K562 (cell line): ENCODE data around the gene PRSS35. TPM values are rescaled to one million over a fixed set of nuclear protein-coding genes. Genes with fewer than 3 reads are reported as not detected.

Source experiments
- ATAC-seq: fragments of 200-7000 bp; cut with Tn5 transposase; 3 replicates; pipeline ENCODE4 v1.9.1; 2020; ENCODE audit warnings: moderate library complexity
- BruUV-seq: library from RNA; stranded (reverse); fragments of 400-500 nt; replicated peaks from 2 replicates; lab custom pipeline; 2021; lab: Mats Ljungman, UMichigan
- CTCF ChIA-PET: fragments of 300-600 bp; formaldehyde crosslinking; extraction: SDS; loops from one replicate; lab custom pipeline; 2021; ENCODE audit warnings: low intra/inter-chr PET ratio; lab: Yijun Ruan, JAX
- POLR2A ChIA-PET: fragments of 300-600, 350-650 bp; sonication (Branson Sonifier 250); formaldehyde crosslinking; extraction: SDS; loops from one replicate; lab custom pipeline; 2021; ENCODE audit warnings: antibody characterized with exemption, inconsistent platforms; lab: Yijun Ruan, JAX
- DNase-seq, 4 experiments: peaks; one replicate each; pipeline versions ENCODE4 v3.0.0 to v3.0.0-alpha.2; 2011 to 2018; ENCODE audit warnings: low spot score in 3 of 4, mixed read lengths in 3 of 4; ENCODE audit errors: extremely low read depth in 1 of 4
- FAIRE-seq: peaks from 2 replicates; lab custom pipeline; 2011; peaks lifted over from hg19 to GRCh38; lab: Jason Lieb, UNC
- H2AFZ ChIP-seq: 2 replicates; pipeline ENCODE4 v1.6.0; 2011; ENCODE audit warnings: low read depth, low read length, control low read depth, inconsistent platforms
- H3K27ac ChIP-seq: fragments of 200-600 bp; 3 replicates; pipeline ENCODE4 v1.8.0; 2011; ENCODE audit warnings: low read depth, mild to moderate bottlenecking, control low read depth, inconsistent platforms, low read length, moderate library complexity, mixed read lengths; ENCODE audit errors: extremely low read depth
- H3K27me3 ChIP-seq, 2 experiments: fragments of 300-600 bp in 1 of 2; 2 replicates in 1 of 2; 3 replicates in 1 of 2; pipeline versions ENCODE4 v1.6.0 to v1.8.0; 2011; ENCODE audit warnings: inconsistent platforms in 2 of 2, low read length in 2 of 2, mild to moderate bottlenecking in 1 of 2, mixed read lengths in 1 of 2, moderate library complexity in 1 of 2; ENCODE audit not compliant: control insufficient read depth in 2 of 2, insufficient read depth in 2 of 2
- H3K36me3 ChIP-seq: fragments of 300-600 bp; 3 replicates; pipeline ENCODE4 v1.8.0; 2011; ENCODE audit warnings: mild to moderate bottlenecking, low read length, inconsistent platforms; ENCODE audit not compliant: control insufficient read depth, insufficient read depth
- H3K4me1 ChIP-seq, 2 experiments: fragments of 200-600 bp in 1 of 2; replicated peaks in 1 of 2; 2 replicates in 1 of 2; 3 replicates in 1 of 2; pipeline versions ENCODE4 v1.5.1 to v1.8.0; 2011; ENCODE audit warnings: inconsistent platforms in 2 of 2, low read length in 2 of 2, mild to moderate bottlenecking in 1 of 2, mixed read lengths in 1 of 2, moderate library complexity in 1 of 2; ENCODE audit not compliant: control insufficient read depth in 2 of 2, insufficient read depth in 2 of 2
- H3K4me2 ChIP-seq: 2 replicates; pipeline ENCODE4 v1.6.1; 2011; ENCODE audit warnings: low read length, control low read depth, inconsistent platforms, mixed read lengths; ENCODE audit not compliant: insufficient read depth
- H3K4me3 ChIP-seq: fragments of 200-600 bp; sonication (generic), shearing (Covaris generic); 2 replicates; pipeline ENCODE4 v1.5.1; 2016; ENCODE audit warnings: control low read depth, inconsistent platforms
- H3K79me2 ChIP-seq: fragments of 200-600 bp; 3 replicates; pipeline ENCODE4 v1.8.0; 2011; ENCODE audit warnings: low read length, inconsistent platforms; ENCODE audit not compliant: control insufficient read depth, insufficient read depth
- H3K9ac ChIP-seq, 2 experiments: 2 replicates each; pipeline versions ENCODE4 v1.6.0 to v1.6.1; 2011; ENCODE audit warnings: low read depth in 2 of 2, low read length in 2 of 2, control low read depth in 1 of 2, inconsistent platforms in 1 of 2, mild to moderate bottlenecking in 1 of 2, mixed read lengths in 1 of 2; ENCODE audit not compliant: insufficient read depth in 1 of 2
- H3K9me1 ChIP-seq: one replicate; pipeline ENCODE4 v1.6.0; 2011; ENCODE audit warnings: inconsistent platforms, mild to moderate bottlenecking, low read length, moderate library complexity; ENCODE audit not compliant: control insufficient read depth, insufficient read depth
- H3K9me3 ChIP-seq: replicated peaks from 2 replicates; pipeline ENCODE4 v1.5.1; 2011; ENCODE audit warnings: low read depth, low read length, inconsistent platforms; ENCODE audit not compliant: control insufficient read depth, insufficient read depth
- H4K20me1 ChIP-seq: replicated peaks from 2 replicates; pipeline ENCODE4 v1.6.1; 2011; ENCODE audit warnings: low read length, inconsistent platforms, mixed read lengths; ENCODE audit not compliant: control insufficient read depth, insufficient read depth
- BDP1 ChIP-seq: IDR thresholded peaks from 3 replicates; pipeline ENCODE4 v1.6.1; 2011; ENCODE audit not compliant: insufficient read length, insufficient read depth
- ELF4 ChIP-seq: fragments of 450-650 bp; formaldehyde crosslinking; IDR thresholded peaks from 2 replicates; pipeline ENCODE4 v1.4.0; 2022; ENCODE audit warnings: missing genetic modification characterization
- ELK3 ChIP-seq: fragments of 450-650 bp; formaldehyde crosslinking; IDR thresholded peaks from 2 replicates; pipeline ENCODE4 v1.4.0; 2020; ENCODE audit warnings: mild to moderate bottlenecking
- FOSL1 ChIP-seq: fragments of 200-800 bp; sonication (Bioruptor generic); conservative IDR thresholded peaks from 2 replicates; pipeline ENCODE4 v1.6.1; 2016; ENCODE audit warnings: missing genetic modification characterization, missing compliant biosample characterization
- KLF13 ChIP-seq: fragments of 450-650 bp; IDR thresholded peaks from 2 replicates; pipeline ENCODE4 v1.6.1; 2016; ENCODE audit warnings: missing genetic modification characterization, low read depth, mild to moderate bottlenecking, missing compliant biosample characterization, moderate library complexity, borderline replicate concordance
- LCOR ChIP-seq: sonication (generic); formaldehyde crosslinking; IDR thresholded peaks from 2 replicates; pipeline ENCODE4 v1.8.0; 2022; ENCODE audit warnings: mild to moderate bottlenecking, missing genetic modification reagents
- RCOR1 ChIP-seq, 2 experiments: IDR thresholded peaks; 2 replicates each; pipeline ENCODE4 v1.6.1; 2012; ENCODE audit warnings: low read depth in 2 of 2, low read length in 2 of 2, borderline replicate concordance in 1 of 2, improper control_type of control experiment in 1 of 2
- TRIM28 ChIP-seq: fragments of 450-650 bp; IDR thresholded peaks from 2 replicates; pipeline ENCODE4 v1.6.1; 2017
- ZFP91 ChIP-seq: sonication (generic); formaldehyde crosslinking; IDR thresholded peaks from 2 replicates; pipeline ENCODE4 v1.8.0; 2022; ENCODE audit warnings: mild to moderate bottlenecking, missing genetic modification reagents
- ZNF175 ChIP-seq: fragments of 200-800 bp; sonication (Bioruptor generic); IDR thresholded peaks from 2 replicates; pipeline ENCODE4 v1.6.1; 2016; ENCODE audit warnings: low read depth, mild to moderate bottlenecking, missing genetic modification characterization, missing compliant biosample characterization
- ZNF561 ChIP-seq: fragments of 450-650 bp; formaldehyde crosslinking; conservative IDR thresholded peaks from 2 replicates; pipeline ENCODE4 v1.4.0; 2020; ENCODE audit warnings: mild to moderate bottlenecking, moderate library complexity
- ZNF699 ChIP-seq: fragments of 250-450 bp; sonication (Bioruptor Pico); IDR thresholded peaks from 2 replicates; pipeline ENCODE4 v1.8.0; 2021; ENCODE audit warnings: mild to moderate bottlenecking, moderate library complexity; ENCODE audit not compliant: insufficient replicate concordance
- ZNF778 ChIP-seq: fragments of 450-650 bp; formaldehyde crosslinking; IDR thresholded peaks from 2 replicates; pipeline ENCODE4 v1.4.0; 2020; ENCODE audit warnings: mild to moderate bottlenecking, moderate library complexity
- WGBS: fragments of 100-300 bp; shearing (Covaris generic); methylation state at CpG from one replicate; pipeline ENCODE4 v1.1.6; 2016; ENCODE audit warnings: low coverage, mixed read lengths; ENCODE audit not compliant: insufficient coverage; ENCODE audit errors: missing lambda C conversion rate; 5-methylcytosine and 5-hydroxymethylcytosine counted together
- in situ Hi-C: fragments of 300-500 bp; cut with MboI; formaldehyde crosslinking; loops from 4 replicates; pipeline ENCODE4 v1.15.0; 2018; ENCODE audit warnings: inconsistent platforms, mixed read lengths
- intact Hi-C: fragments of 100-400 bp; cut with micrococcal nuclease; formaldehyde crosslinking; loops from 2 replicates; pipeline ENCODE4 v1.14.2; 2022
- polyA plus RNA-seq, 8 experiments: library from polyadenylated mRNA; depleted of rRNA in 4 of 8; stranded (reverse) in 5 of 8; unstranded in 3 of 8; fragments of >200 nt; fragmentation: Nextera tagmentation in 2 of 8; fragmentation: Illumina TruSeq in 1 of 8; extraction: Ambion mirVana in 2 of 8; extraction: Trizol in 1 of 8; gene quantifications; 2 replicates each; pipeline versions ENCODE4 v1.2.1 to v1.2.3, GENCODE V29; 2011 to 2014; ENCODE audit warnings: inconsistent platforms in 1 of 8, missing spikeins in 1 of 8
- total RNA-seq, 7 experiments: library from RNA; depleted of rRNA in 6 of 7; stranded (reverse); fragments of >200 nt in 6 of 7; fragmentation: Illumina TruSeq in 2 of 7; extraction: Trizol in 2 of 7; gene quantifications; 2 replicates each; pipeline versions ENCODE4 v1.2.1 to v1.2.3, GENCODE V29; 2011 to 2021; ENCODE audit warnings: low replicate concordance in 1 of 7

The PRSS35 gene
- total and polyA plus RNA-seq, 9 of the 15 experiments (the other 6 are each of a cell fraction or from before 2014, with no cell fraction given) = not detected

- CTCF ChIA-PET = interaction anchor here (1.4 to 1.6 kb wide), 2 partner anchors 93 to 290 kb away, joined by 7 to 12 read pairs; no protein-coding TSS in a partner anchor
- Histone ChIP-seq H3K27me3 (peaks cover 0 to 7% of the 10 kb centered on the region in 2 experiments; a peak in 2 of 5 replicates), H3K9me3 (no peaks in the 10 kb centered on the region), H3K27ac (no peak overlapping the region), H3K9me1 (no peaks in the 10 kb centered on the region), H3K4me1 (peaks cover 0 to 9% of the 10 kb centered on the region in 2 experiments; a peak in 3 of 5 replicates), H2AFZ (peak overlapping the region; percentile 57), H3K9ac (no peak overlapping the region), H4K20me1 (no peaks in the 10 kb centered on the region), H3K4me2 (0 out of 2 replicates have a peak overlapping the region, but pooled peaks have one; percentile 51), H3K79me2 (no peaks in the 10 kb centered on the region), H3K36me3 (no peaks in the 10 kb centered on the region), H3K4me3 (no peak overlapping the region)
- TF ChIP-seq ZNF778 (CRISPR knock-in tag) = no peak
- TF ChIP-seq ZNF175 (CRISPR knock-in tag) = no peak
- intact Hi-C loops = loop anchor here (1.0 to 10.0 kb wide), 2 partner anchors 93 to 1236 kb away; no protein-coding TSS in a partner anchor
- in situ Hi-C loops = loop anchor here (10.0 kb wide), 1 partner anchor 1246 kb away; no protein-coding TSS in a partner anchor
- WGBS = 48% methylated on average over 8 of the region's 8 CpGs
- ATAC-seq (no peak), FAIRE-seq (no peak), DNase-seq (no peak)
- no TSS peak for BruUV-seq
- POLR2A ChIA-PET = interaction anchor here (1.2 kb wide), 1 partner anchor 87 kb away, joined by 4 read pairs; no protein-coding TSS in a partner anchor
Measured at GRCh38 chr6:83511266-83511665, 1.1 kb upstream of the PRSS35 start.

- peaks cover 0 to 9% of the 10 kb centered on the region in 2 experiments; a peak in 3 of 5 replicates for H3K4me1 ChIP-seq
- H4K20me1 ChIP-seq = no peaks in the 10 kb centered on the region
- ATAC-seq = no peak
- no peaks in the 10 kb centered on the region for H3K36me3 ChIP-seq
- H3K9me1 ChIP-seq = no peaks in the 10 kb centered on the region
- intact Hi-C loops = loop anchor here (10.0 kb wide), 1 partner anchor 1240 kb away; no protein-coding TSS in a partner anchor
- WGBS = 21% methylated on average over 1 of the region's 1 CpG
- H3K4me3 ChIP-seq = no peak overlapping the region
- BruUV-seq = no TSS peak
- no peak overlapping the region for H2AFZ ChIP-seq
- no peak overlapping the region for H3K4me2 ChIP-seq
- no peak overlapping the region for H3K9ac ChIP-seq
- no peak for FAIRE-seq
- ChIA-PET CTCF (interaction anchor here (0.6 to 2.8 kb wide), 5 partner anchors 97 to 1264 kb away, joined by 3 to 29 read pairs (median 12); partner anchors contain the start of genes DOP1A and UBE3D), POLR2A (interaction anchor here (0.7 to 1.4 kb wide), 3 partner anchors 22 to 340 kb away, joined by 3 read pairs; no protein-coding TSS in a partner anchor)
- no peaks in the 10 kb centered on the region for H3K9me3 ChIP-seq
- in situ Hi-C loops = loop anchor here (10.0 kb wide), 1 partner anchor 1250 kb away; no protein-coding TSS in a partner anchor
- H3K27me3 ChIP-seq = peaks cover 0 to 7% of the 10 kb centered on the region in 2 experiments; a peak in 2 of 5 replicates
- H3K27ac ChIP-seq = no peak overlapping the region
- H3K79me2 ChIP-seq = no peaks in the 10 kb centered on the region
- DNase-seq = no peak
- no peak for TF ChIP-seq ELK3 (CRISPR knock-in tag)
- TF ChIP-seq KLF13 (tag) = no peak
- no peak for TF ChIP-seq FOSL1
- no peak for TF ChIP-seq BDP1
- no peak for TF ChIP-seq ZFP91
- no peak for TF ChIP-seq ZNF561
- no peak for TF ChIP-seq TRIM28
- TF ChIP-seq LCOR (CRISPR knock-in tag) = no peak
- TF ChIP-seq ELF4 (CRISPR knock-in tag) = no peak
- no peak for TF ChIP-seq RCOR1 (IDR thresholded peaks at IDR 0.05; ENCODE audit: borderline replicate concordance in 1 of 2, low read depth in 2 of 2, low read length in 2 of 2)
- no peak for TF ChIP-seq ZNF699
Measured at GRCh38 chr6:83514466-83514865, 2.1 kb downstream of the PRSS35 start.
